OCI-LY3 (cell line): ENCODE results near the gene CHMP4A.

Source experiments
- EZH2phosphoT487 ChIP-seq: fragments of 200-600 bp; shearing (Covaris generic); IDR thresholded peaks from 2 replicates; pipeline ENCODE4 v1.6.1; 2018; ENCODE audit warnings: antibody characterized with exemption, mixed run types, low read depth
- TF ChIP-seq, protein P1 (sequence below): fragments of 200-600, 300-600 bp; sonication (generic); IDR thresholded peaks from 2 replicates; pipeline ENCODE4 v1.5.1; 2014; ENCODE audit warnings: antibody characterized with exemption, low read length, low read depth

DNA sequence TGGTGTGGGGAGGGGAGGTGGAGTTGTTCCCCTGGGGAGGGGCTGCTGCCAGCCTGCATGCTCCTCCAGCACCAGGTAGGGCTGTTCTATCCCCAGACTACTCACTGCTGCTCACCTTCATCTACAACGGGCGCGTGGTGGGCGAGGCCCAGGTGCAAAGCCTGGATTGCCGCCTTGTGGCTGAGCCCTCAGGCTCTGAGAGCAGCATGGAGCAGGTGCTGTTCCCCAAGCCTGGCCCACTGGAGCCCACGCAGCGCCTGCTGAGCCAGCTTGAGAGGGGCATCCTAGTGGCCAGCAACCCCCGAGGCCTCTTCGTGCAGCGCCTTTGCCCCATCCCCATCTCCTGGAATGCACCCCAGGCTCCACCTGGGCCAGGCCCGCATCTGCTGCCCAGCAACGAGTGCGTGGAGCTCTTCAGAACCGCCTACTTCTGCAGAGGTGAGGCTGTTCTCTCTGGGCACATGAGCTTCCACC is 48.7 kb downstream of the CHMP4A start:
- TF ChIP-seq, protein P1, sequence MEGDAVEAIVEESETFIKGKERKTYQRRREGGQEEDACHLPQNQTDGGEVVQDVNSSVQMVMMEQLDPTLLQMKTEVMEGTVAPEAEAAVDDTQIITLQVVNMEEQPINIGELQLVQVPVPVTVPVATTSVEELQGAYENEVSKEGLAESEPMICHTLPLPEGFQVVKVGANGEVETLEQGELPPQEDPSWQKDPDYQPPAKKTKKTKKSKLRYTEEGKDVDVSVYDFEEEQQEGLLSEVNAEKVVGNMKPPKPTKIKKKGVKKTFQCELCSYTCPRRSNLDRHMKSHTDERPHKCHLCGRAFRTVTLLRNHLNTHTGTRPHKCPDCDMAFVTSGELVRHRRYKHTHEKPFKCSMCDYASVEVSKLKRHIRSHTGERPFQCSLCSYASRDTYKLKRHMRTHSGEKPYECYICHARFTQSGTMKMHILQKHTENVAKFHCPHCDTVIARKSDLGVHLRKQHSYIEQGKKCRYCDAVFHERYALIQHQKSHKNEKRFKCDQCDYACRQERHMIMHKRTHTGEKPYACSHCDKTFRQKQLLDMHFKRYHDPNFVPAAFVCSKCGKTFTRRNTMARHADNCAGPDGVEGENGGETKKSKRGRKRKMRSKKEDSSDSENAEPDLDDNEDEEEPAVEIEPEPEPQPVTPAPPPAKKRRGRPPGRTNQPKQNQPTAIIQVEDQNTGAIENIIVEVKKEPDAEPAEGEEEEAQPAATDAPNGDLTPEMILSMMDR, result no peak
- no peak for TF ChIP-seq EZH2phosphoT487
